Vagina (tissue), 2 donors: ENCODE measurements around the gene AANAT. TPM values are rescaled to one million over a fixed set of nuclear protein-coding genes. Genes with fewer than 3 reads are reported as not detected.
"Not testable (repeated sequence)": the region's sequence is repeated elsewhere in the genome, so short reads cannot be mapped to it uniquely, and the experiment has no call there.

Experiments used
- DNase-seq, 2 donors: peaks; one replicate each; pipeline ENCODE4 v3.0.0-alpha.2; 2017; ENCODE audit errors: extremely low spot score in 2 of 2
- H3K27ac ChIP-seq: fragments of 200-600 bp; sonication (generic); one replicate; pipeline ENCODE4 v1.5.1; 2019
- H3K27me3 ChIP-seq: fragments of 200-600 bp; sonication (generic); one replicate; pipeline ENCODE4 v1.5.1; 2019
- H3K36me3 ChIP-seq, 2 donors: fragments of 200-600 bp; sonication (generic); one replicate each; pipeline ENCODE4 v1.5.1; 2017 to 2019
- H3K4me1 ChIP-seq: fragments of 200-600 bp; sonication (generic); one replicate; pipeline ENCODE4 v1.5.1; 2019
- H3K4me3 ChIP-seq, 2 donors: fragments of 200-600 bp; sonication (generic); 1 replicate in 1 of 2; 2 replicates in 1 of 2; pipeline ENCODE4 v1.5.1; 2016 to 2019
- H3K9me3 ChIP-seq: fragments of 200-600 bp; sonication (generic); one replicate; pipeline ENCODE4 v1.5.1; 2019
- CTCF ChIP-seq, 3 experiments: fragments of 450-650 bp in 2 of 3; fragments of 200-600 bp in 1 of 3; sonication (generic) in 1 of 3; IDR thresholded peaks; one replicate each; pipeline ENCODE4 v1.5.1; 2017 to 2019; ENCODE audit warnings: antibody characterized with exemption in 3 of 3, mild to moderate bottlenecking in 2 of 3, moderate library complexity in 2 of 3
- POLR2A ChIP-seq, 2 donors: fragments of 450-650 bp; IDR thresholded peaks; one replicate each; pipeline ENCODE4 v1.6.1; 2017; ENCODE audit warnings: antibody characterized with exemption in 2 of 2, mild to moderate bottlenecking in 2 of 2, moderate library complexity in 2 of 2
- POLR2AphosphoS5 ChIP-seq, 2 donors: sonication (generic); formaldehyde crosslinking; IDR thresholded peaks; one replicate each; pipeline ENCODE4 v1.9.0; 2017; ENCODE audit warnings: antibody characterized with exemption in 2 of 2, mild to moderate bottlenecking in 2 of 2, low read depth in 1 of 2; ENCODE audit not compliant: insufficient read depth in 1 of 2
- intact Hi-C: fragments of 100-400 bp; cut with DNase I; formaldehyde crosslinking; loops from one replicate; pipeline ENCODE4 v1.15.1; 2023
- total RNA-seq: library from RNA; depleted of rRNA; stranded (reverse); fragments of >200 nt; gene quantifications from one replicate; pipeline ENCODE4 v1.2.3, GENCODE V29; 2016

AANAT gene
- total RNA-seq, 1 donor from 2014 or later = not detected

GRCh38 chr17:76512366-76513305 lies 45.2 kb downstream of the AANAT start:
- TF ChIP-seq POLR2A (IDR thresholded peaks at IDR 0.05) = no peak
- H3K9me3 ChIP-seq = no peaks in the 10 kb centered on the region
- intact Hi-C loops = no loop called here
- H3K27me3 ChIP-seq = no peaks in the 10 kb centered on the region
- no peaks in the 10 kb centered on the region for H3K36me3 ChIP-seq
- H3K4me1 ChIP-seq = peaks cover 16% of the 10 kb centered on the region
- no peak overlapping the region for H3K27ac ChIP-seq
- no peak overlapping the region for H3K4me3 ChIP-seq
- DNase-seq = no peak

GRCh38 chr17:76513306-76513692 lies 45.9 kb downstream of the AANAT start:
- H3K27ac ChIP-seq = peak overlapping the region; percentile 6
- no peaks in the 10 kb centered on the region for H3K9me3 ChIP-seq
- intact Hi-C loops = no loop called here

GRCh38 chr17:76514355-76514754 lies 47.0 kb downstream of the AANAT start:
- DNase-seq, H3K36me3 ChIP-seq, H3K4me3 ChIP-seq, intact Hi-C loops, H3K9me3 ChIP-seq, H3K27me3 ChIP-seq: not testable (repeated sequence)
- Histone ChIP-seq H3K27ac (peak overlapping the region; percentile 82), H3K4me1 (peaks cover 16% of the 10 kb centered on the region)

More at GRCh38 chr17:76513306-76513692, 45.9 kb downstream of the AANAT start:
- Histone ChIP-seq H3K36me3 (no peaks in the 10 kb centered on the region), H3K4me3 (no peak overlapping the region), H3K4me1 (peaks cover 16% of the 10 kb centered on the region), H3K27me3 (no peaks in the 10 kb centered on the region)
- TF ChIP-seq CTCF (IDR thresholded peaks at IDR 0.05) (no peak), POLR2A (IDR thresholded peaks at IDR 0.05) (no peak), POLR2AphosphoS5 (IDR thresholded peaks at IDR 0.05; ENCODE audit: insufficient read depth in 1 of 2, low read depth in 1 of 2) (no peak)
- no peak for DNase-seq

GRCh38 chr17:76515274-76515949 lies 48.0 kb downstream of the AANAT start:
- no peaks in the 10 kb centered on the region for H3K36me3 ChIP-seq
- H3K27ac ChIP-seq = peak overlapping the region; percentile 82
- intact Hi-C loops = no loop called here
- peak in 1 of 2 donors; percentile 98 for DNase-seq
- H3K4me1 ChIP-seq = peaks cover 16% of the 10 kb centered on the region
- H3K27me3 ChIP-seq = no peaks in the 10 kb centered on the region
- H3K4me3 ChIP-seq = peak overlapping the region; percentile 15 to 29
- no peaks in the 10 kb centered on the region for H3K9me3 ChIP-seq
- TF ChIP-seq POLR2A (IDR thresholded peaks at IDR 0.05) = peak in 1 of 2 donors; percentile 13
- TF ChIP-seq CTCF (IDR thresholded peaks at IDR 0.05) = no peak
- TF ChIP-seq POLR2AphosphoS5 (IDR thresholded peaks at IDR 0.05; ENCODE audit: insufficient read depth in 1 of 2, low read depth in 1 of 2) = peak; percentile 77 to 91

GRCh38 chr17:76517638-76518038 lies 50.2 kb downstream of the AANAT start:
- no peak for DNase-seq
- H3K36me3 ChIP-seq = no peaks in the 10 kb centered on the region
- no peaks in the 10 kb centered on the region for H3K27me3 ChIP-seq
- no peak overlapping the region for H3K27ac ChIP-seq
- H3K4me1 ChIP-seq = peaks cover 7% of the 10 kb centered on the region
- H3K4me3 ChIP-seq = no peak overlapping the region
- TF ChIP-seq POLR2A (IDR thresholded peaks at IDR 0.05) (no peak), POLR2AphosphoS5 (IDR thresholded peaks at IDR 0.05; ENCODE audit: insufficient read depth in 1 of 2, low read depth in 1 of 2) (no peak), CTCF (IDR thresholded peaks at IDR 0.05) (no peak)
- intact Hi-C loops = no loop called here
- no peaks in the 10 kb centered on the region for H3K9me3 ChIP-seq
